ENCODE results near the gene TLE2.

DNA sequence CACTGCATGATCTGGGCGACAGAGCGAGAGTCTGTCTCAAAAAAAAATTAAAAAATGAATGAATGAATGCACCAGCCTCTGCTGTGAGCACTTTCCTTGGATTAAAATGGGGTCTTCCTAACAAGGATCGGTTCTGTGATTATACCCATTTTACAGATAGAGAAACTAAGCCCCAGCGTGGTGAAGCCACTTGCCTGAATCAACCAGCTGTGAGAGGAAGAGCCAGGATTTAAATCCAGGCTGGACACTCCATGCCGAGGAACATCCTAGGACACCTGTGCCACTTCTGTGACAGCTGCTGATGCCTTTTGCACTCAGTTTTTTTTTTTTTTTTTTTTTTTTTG, 19.1 kb upstream of the TLE2 start:
- TF ChIP-seq, protein P1, sequence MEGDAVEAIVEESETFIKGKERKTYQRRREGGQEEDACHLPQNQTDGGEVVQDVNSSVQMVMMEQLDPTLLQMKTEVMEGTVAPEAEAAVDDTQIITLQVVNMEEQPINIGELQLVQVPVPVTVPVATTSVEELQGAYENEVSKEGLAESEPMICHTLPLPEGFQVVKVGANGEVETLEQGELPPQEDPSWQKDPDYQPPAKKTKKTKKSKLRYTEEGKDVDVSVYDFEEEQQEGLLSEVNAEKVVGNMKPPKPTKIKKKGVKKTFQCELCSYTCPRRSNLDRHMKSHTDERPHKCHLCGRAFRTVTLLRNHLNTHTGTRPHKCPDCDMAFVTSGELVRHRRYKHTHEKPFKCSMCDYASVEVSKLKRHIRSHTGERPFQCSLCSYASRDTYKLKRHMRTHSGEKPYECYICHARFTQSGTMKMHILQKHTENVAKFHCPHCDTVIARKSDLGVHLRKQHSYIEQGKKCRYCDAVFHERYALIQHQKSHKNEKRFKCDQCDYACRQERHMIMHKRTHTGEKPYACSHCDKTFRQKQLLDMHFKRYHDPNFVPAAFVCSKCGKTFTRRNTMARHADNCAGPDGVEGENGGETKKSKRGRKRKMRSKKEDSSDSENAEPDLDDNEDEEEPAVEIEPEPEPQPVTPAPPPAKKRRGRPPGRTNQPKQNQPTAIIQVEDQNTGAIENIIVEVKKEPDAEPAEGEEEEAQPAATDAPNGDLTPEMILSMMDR (conservative IDR thresholded peaks at IDR 0.05; ENCODE audit: low read depth, low read length): no peak
- TF ChIP-seq EZH2phosphoT487 (IDR thresholded peaks at IDR 0.05; ENCODE audit: borderline replicate concordance, low read length): no peak
- no peak for TF ChIP-seq EZH2 (IDR thresholded peaks at IDR 0.05; ENCODE audit: low read length, unreplicated experiment)
